ENCODE results near the gene TSKU.

Gene TSKU

DNA sequence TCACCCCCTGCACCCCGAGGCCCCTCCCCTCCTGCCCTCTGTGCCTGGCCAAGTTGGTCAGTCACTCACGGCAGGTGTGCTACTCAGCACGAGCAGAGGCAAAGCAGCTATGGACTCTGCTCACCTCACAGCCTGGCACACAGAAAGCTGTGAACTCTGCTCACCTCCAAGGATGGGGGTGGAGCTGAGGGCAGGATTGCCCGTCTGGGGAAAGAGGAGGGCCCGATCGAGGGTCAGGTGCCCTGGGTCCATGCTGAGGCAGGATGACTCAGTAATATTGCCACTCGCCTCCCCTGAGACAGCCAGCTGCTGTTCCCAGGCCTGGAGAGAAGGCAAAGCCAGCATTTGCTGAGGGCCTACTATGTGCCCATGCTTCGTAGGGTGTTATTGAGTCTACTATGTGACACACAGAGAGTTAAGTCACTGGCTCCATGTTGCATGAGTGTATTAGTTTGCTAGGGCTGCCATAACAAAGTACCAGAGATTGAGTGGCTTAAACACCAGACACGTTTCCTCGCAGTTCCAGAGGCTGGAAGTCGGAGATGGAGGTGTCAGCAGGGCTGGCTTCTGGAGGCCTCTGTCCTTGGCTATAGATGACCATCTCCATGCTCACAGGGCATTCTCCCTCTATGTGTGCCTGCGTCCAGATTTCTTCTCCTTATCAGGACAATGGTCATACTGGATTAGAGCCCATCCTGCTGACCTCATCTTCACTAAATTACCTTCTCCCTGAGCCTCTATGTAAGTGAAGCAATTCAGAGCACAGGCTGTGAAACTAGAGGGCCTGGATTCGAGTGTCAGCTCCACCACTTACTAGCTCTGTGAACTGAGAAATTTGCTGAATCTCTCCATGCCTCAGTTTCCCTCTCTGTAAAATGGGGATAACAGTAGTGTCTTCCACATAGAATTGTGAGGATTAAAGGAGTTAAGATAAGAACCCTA is 13.2 kb upstream of the TSKU start:
- H3K27me3 ChIP-seq (replicated peaks; ENCODE audit: control insufficient read depth, insufficient read depth, low read length) = peaks cover 2% of the 10 kb centered on the region; the same call in 1 of the 2 replicates
- DNase-seq (ENCODE audit: extremely low read depth, insufficient read length) = no peak
- TF ChIP-seq, protein P1, sequence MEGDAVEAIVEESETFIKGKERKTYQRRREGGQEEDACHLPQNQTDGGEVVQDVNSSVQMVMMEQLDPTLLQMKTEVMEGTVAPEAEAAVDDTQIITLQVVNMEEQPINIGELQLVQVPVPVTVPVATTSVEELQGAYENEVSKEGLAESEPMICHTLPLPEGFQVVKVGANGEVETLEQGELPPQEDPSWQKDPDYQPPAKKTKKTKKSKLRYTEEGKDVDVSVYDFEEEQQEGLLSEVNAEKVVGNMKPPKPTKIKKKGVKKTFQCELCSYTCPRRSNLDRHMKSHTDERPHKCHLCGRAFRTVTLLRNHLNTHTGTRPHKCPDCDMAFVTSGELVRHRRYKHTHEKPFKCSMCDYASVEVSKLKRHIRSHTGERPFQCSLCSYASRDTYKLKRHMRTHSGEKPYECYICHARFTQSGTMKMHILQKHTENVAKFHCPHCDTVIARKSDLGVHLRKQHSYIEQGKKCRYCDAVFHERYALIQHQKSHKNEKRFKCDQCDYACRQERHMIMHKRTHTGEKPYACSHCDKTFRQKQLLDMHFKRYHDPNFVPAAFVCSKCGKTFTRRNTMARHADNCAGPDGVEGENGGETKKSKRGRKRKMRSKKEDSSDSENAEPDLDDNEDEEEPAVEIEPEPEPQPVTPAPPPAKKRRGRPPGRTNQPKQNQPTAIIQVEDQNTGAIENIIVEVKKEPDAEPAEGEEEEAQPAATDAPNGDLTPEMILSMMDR (IDR thresholded peaks at IDR 0.05; ENCODE audit: insufficient read depth, low read length, poor library complexity, severe bottlenecking) = no peak
- H3K36me3 ChIP-seq (ENCODE audit: control insufficient read depth, insufficient read depth, low read length) = no peaks in the 10 kb centered on the region
- H3K4me3 ChIP-seq (replicated peaks; ENCODE audit: low read depth, low read length) = no peak overlapping the region

DNA sequence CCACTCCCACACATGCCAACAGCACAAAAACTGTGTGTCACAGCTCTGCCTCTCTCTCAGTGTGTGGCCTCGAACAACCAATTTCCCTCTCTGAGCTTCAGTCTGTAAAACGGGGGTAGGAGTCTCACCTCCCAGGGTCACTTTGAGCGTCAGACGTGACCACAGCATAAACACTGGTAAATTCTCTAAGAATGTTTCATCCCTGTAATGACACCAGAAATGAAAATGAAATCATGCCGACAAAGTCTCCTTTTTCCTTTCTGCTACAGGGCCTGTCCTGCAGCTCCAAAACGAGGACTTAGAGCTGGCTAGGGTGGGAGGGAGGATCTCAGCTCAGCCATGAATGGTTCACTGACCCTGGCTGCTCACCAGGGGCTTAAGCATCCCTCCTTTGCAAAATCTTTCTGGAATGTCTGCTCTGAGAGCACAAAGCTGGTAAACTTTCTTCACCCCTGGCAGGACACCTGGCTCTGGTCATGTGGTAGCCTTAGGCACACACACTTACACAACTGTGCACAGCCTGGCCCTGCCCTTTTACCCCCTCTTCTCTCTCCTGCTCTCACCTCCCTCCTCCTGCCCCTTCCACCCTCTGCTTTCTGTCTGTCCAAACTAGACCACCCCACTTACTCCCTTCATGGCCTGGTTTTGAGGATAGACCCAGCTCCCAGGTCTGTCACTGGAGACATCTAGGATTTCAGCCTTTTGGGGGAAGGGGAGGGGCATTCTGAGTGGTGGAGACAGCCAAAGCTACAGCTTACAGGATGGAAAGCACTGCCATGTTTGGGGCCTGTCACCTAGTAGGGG is 12.3 kb upstream of the TSKU start:
- TF ChIP-seq, protein P1 (IDR thresholded peaks at IDR 0.05; ENCODE audit: insufficient read depth, low read length, poor library complexity, severe bottlenecking) = no peak
- DNase-seq (ENCODE audit: extremely low read depth, insufficient read length) = no peak
- no peaks in the 10 kb centered on the region; the same call in 1 of the 2 replicates for H3K27me3 ChIP-seq (replicated peaks; ENCODE audit: control insufficient read depth, insufficient read depth, low read length)
- no peaks in the 10 kb centered on the region for H3K36me3 ChIP-seq (ENCODE audit: control insufficient read depth, insufficient read depth, low read length)
- no peak overlapping the region for H3K4me3 ChIP-seq (replicated peaks; ENCODE audit: low read depth, low read length)

DNA sequence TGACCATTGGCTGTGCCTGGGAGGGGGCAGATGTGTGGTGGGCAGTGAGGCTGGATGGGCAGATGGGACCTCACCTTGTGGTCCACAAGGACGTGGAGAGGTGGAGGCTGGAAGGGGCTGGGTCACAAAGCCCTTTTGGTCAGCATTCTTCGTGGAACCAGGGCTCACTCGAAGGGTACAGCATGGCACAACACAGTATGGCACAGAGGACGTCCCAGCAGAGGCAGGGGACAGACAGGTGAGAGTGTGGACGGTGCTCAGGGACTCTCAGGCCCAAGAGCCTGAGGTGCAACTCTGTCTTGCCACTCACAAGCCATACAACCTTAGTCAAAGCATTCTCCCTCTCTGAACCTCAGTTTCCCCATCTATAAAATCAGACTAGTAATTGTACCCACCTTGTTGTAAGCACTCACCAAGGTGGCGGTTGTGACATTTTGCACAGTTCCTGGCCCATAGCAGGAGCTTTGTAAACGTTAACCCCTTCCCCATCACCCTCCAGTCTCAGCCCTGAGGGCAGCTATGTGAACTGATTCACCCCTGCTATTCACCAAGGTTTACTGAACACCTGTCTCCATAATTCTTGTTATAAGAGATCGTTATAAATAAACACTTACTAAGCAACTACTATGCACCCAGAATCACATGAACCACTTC is 11.6 kb upstream of the TSKU start:
- Histone ChIP-seq H3K4me3 (replicated peaks; ENCODE audit: low read depth, low read length) (no peak overlapping the region), H3K36me3 (ENCODE audit: control insufficient read depth, insufficient read depth, low read length) (no peaks in the 10 kb centered on the region), H3K27me3 (replicated peaks; ENCODE audit: control insufficient read depth, insufficient read depth, low read length) (no peaks in the 10 kb centered on the region)
- DNase-seq (ENCODE audit: extremely low read depth, insufficient read length) = no peak
- TF ChIP-seq, protein P1 (IDR thresholded peaks at IDR 0.05; ENCODE audit: insufficient read depth, low read length, poor library complexity, severe bottlenecking) = no peak

DNA sequence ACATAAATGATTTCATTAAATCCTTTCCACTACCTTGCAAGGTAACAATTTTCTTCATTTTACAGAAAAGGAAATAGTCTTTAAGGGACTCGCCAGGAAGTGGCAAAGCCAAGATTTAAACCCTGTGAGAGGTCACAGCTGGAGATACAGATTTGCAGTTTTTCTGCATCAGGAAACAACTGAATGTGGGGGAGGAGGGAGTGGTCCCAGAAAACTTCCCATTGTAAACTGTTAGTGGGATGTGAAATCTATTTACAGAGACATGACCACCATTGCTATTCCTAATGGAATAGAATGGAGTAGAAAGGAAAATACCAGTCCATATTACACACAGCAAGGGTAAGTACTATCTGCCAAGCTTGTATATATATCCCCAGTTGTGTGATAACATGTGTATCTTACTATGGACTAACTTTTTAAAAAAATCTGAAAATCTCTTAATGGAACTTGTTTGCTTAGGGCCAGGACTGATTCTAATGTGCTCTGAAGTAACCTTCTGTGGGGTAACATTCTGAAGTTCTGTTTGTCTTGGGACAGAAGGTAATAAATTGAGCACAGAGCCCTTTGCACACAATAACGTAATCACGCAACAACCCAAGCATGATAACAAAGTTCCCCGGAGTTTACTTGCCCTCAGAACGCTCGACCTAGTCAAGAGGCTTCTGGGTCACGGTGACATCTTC is 10.9 kb upstream of the TSKU start:
- Histone ChIP-seq H3K4me3 (replicated peaks; ENCODE audit: low read depth, low read length) (no peak overlapping the region), H3K27me3 (replicated peaks; ENCODE audit: control insufficient read depth, insufficient read depth, low read length) (no peaks in the 10 kb centered on the region), H3K36me3 (ENCODE audit: control insufficient read depth, insufficient read depth, low read length) (no peaks in the 10 kb centered on the region)
- TF ChIP-seq, protein P1 (IDR thresholded peaks at IDR 0.05; ENCODE audit: insufficient read depth, low read length, poor library complexity, severe bottlenecking) = no peak
- DNase-seq (ENCODE audit: extremely low read depth, insufficient read length) = no peak

DNA sequence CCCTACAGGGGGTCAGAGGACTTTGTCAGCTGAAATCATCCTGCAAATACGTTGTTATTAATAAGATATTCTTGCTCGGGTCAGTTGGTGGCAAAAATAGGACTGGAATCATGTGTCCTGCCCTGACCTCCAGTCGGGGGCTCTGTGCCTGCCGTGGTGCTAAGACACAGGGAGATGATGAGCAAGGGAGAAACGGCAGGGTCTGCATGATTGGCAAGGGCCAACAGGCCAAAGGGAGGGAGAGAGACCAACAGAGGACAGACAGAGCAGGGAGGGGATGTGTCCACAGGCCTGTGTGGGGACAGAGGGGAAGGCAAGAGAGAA is 10.4 kb upstream of the TSKU start:
- no peak for DNase-seq (ENCODE audit: extremely low read depth, insufficient read length)

More for the DNA sequence above, 10.4 kb upstream of the TSKU start:
- Histone ChIP-seq H3K36me3 (ENCODE audit: control insufficient read depth, insufficient read depth, low read length) (no peaks in the 10 kb centered on the region), H3K27me3 (replicated peaks; ENCODE audit: control insufficient read depth, insufficient read depth, low read length) (no peaks in the 10 kb centered on the region), H3K4me3 (replicated peaks; ENCODE audit: low read depth, low read length) (no peak overlapping the region)
- TF ChIP-seq, protein P1 (IDR thresholded peaks at IDR 0.05; ENCODE audit: insufficient read depth, low read length, poor library complexity, severe bottlenecking) = no peak
